Lung (tissue), 12 donors: ENCODE results near the gene SRRM4. TPM values are rescaled to one million over a fixed set of nuclear protein-coding genes. Genes with fewer than 3 reads are reported as not detected.
"Not testable (repeated sequence)": the region's sequence is repeated elsewhere in the genome, so short reads cannot be mapped to it uniquely, and the experiment has no call there.

ENCODE experiments used
- ATAC-seq: fragments of 200-7000 bp; cut with Tn5 transposase; one replicate; pipeline ENCODE4 v1.9.1; 2020; ENCODE audit warnings: moderate number of reproducible peaks; ENCODE audit not compliant: insufficient read depth, low FRiP score
- DNase-seq, 3 donors: peaks; one replicate each; pipeline ENCODE4 v3.0.0-alpha.2; 2013 to 2017
- H3K27ac ChIP-seq, 2 donors: one replicate each; pipeline ENCODE4 v1.5.1; 2013; ENCODE audit warnings: mild to moderate bottlenecking in 2 of 2, moderate library complexity in 2 of 2, control low read depth in 1 of 2, inconsistent platforms in 1 of 2, low read depth in 1 of 2, low read length in 1 of 2
- H3K27me3 ChIP-seq, 3 donors: one replicate each; pipeline ENCODE4 v1.5.1; 2013; ENCODE audit warnings: low read length in 2 of 3; ENCODE audit not compliant: control insufficient read depth in 3 of 3, insufficient read depth in 3 of 3
- H3K36me3 ChIP-seq, 4 donors: one replicate each; pipeline ENCODE4 v1.5.1; 2013; ENCODE audit warnings: low read length in 4 of 4, mild to moderate bottlenecking in 1 of 4, moderate library complexity in 1 of 4; ENCODE audit not compliant: control insufficient read depth in 4 of 4, insufficient read depth in 4 of 4
- H3K4me1 ChIP-seq, 5 donors: one replicate each; pipeline ENCODE4 v1.5.1; 2013; ENCODE audit warnings: low read length in 5 of 5, mild to moderate bottlenecking in 2 of 5, moderate library complexity in 1 of 5; ENCODE audit not compliant: control insufficient read depth in 5 of 5, insufficient read depth in 5 of 5
- H3K4me3 ChIP-seq: one replicate; pipeline ENCODE4 v1.5.1; 2013; ENCODE audit warnings: mild to moderate bottlenecking, control low read depth, moderate library complexity
- H3K9ac ChIP-seq, 2 donors: one replicate each; pipeline ENCODE4 v1.5.1; 2013; ENCODE audit warnings: low read length in 2 of 2, control low read depth in 1 of 2; ENCODE audit not compliant: insufficient read depth in 1 of 2
- H3K9me3 ChIP-seq, 4 donors: one replicate each; pipeline ENCODE4 v1.5.1; 2013; ENCODE audit warnings: low read length in 3 of 4, mild to moderate bottlenecking in 1 of 4, moderate library complexity in 1 of 4; ENCODE audit not compliant: control insufficient read depth in 4 of 4, insufficient read depth in 3 of 4
- CTCF ChIP-seq: IDR thresholded peaks from 2 replicates; pipeline ENCODE4 v1.5.1; 2012; ENCODE audit warnings: mild to moderate bottlenecking; ENCODE audit errors: control extremely low read depth, extremely low read depth
- WGBS, 2 donors: extraction: QIAGEN DNeasy Blood & Tissue Kit; methylation state at CpG; one replicate each; pipeline ENCODE4 v1.1.7; 2013; 5-methylcytosine and 5-hydroxymethylcytosine counted together
- polyA plus RNA-seq, 2 donors: library from polyadenylated mRNA; stranded (reverse); fragments of 200-250 nt; gene quantifications; one replicate each; pipeline ENCODE4 v1.2.1, GENCODE V29; 2013
- total RNA-seq, 2 donors: library from RNA; depleted of rRNA in 1 of 2; stranded (reverse); fragments of >200 nt in 1 of 2; gene quantifications; one replicate each; pipeline ENCODE4 v1.2.1, GENCODE V29; 2014 to 2021
- donor health status: control.
- donor health status: control.
- donor health status: Bipolar disorder and iron deficiency.
- donor health status: healthy.
- donor health status: DM: yes; HTN: yes; CAD: no.

Gene SRRM4
- total and polyA plus RNA-seq, 4 donors, result 0.01 to 0.20 (median 0.03) TPM

GRCh38 chr12:119005085-119005484 is 23.7 kb downstream of the SRRM4 start:
- ATAC-seq (no peak), DNase-seq (peak in 2 of 3 donors; percentile 33 to 49)
- 63 to 65% methylated on average over 5 of the region's 5 CpGs for WGBS, 2 donors
- Histone ChIP-seq H3K4me1 (peaks cover 0 to 45% (median 6%) of the 10 kb centered on the region in 5 donors), H3K4me3 (no peak overlapping the region), H3K27ac (no peak overlapping the region), H3K9me3 (peaks cover 0 to 3% (median 0%) of the 10 kb centered on the region in 4 donors), H3K36me3 (no peaks in the 10 kb centered on the region), H3K9ac (no peak overlapping the region), H3K27me3 (peaks cover 0 to 13% (median 12%) of the 10 kb centered on the region in 3 donors)
- TF ChIP-seq CTCF, result no peak

- H3K9ac ChIP-seq, result no peak overlapping the region
- H3K27ac ChIP-seq, result no peak overlapping the region
- H3K36me3 ChIP-seq, result no peaks in the 10 kb centered on the region
- ATAC-seq (no peak), DNase-seq (peak; percentile 37 to 71 (median 71))
- H3K9me3 ChIP-seq, result peaks cover 0 to 3% (median under 1%) of the 10 kb centered on the region in 4 donors
- no peak overlapping the region for H3K4me3 ChIP-seq
- peaks cover 0 to 45% (median 6%) of the 10 kb centered on the region in 5 donors for H3K4me1 ChIP-seq
- H3K27me3 ChIP-seq, result peaks cover 0 to 16% (median 12%) of the 10 kb centered on the region in 3 donors
- no peak for TF ChIP-seq CTCF
- WGBS, 2 donors, result 30 to 40% methylated on average over 4 of the region's 4 CpGs
Measured at GRCh38 chr12:119005913-119006312, 24.6 kb downstream of the SRRM4 start.

GRCh38 chr12:119006746-119007145 is 25.4 kb downstream of the SRRM4 start:
- Histone ChIP-seq H3K9ac (no peak overlapping the region), H3K4me1 (peaks cover 0 to 45% (median 6%) of the 10 kb centered on the region in 5 donors), H3K27me3 (peaks cover 0 to 16% (median 12%) of the 10 kb centered on the region in 3 donors), H3K4me3 (no peak overlapping the region), H3K27ac (no peak overlapping the region), H3K36me3 (no peaks in the 10 kb centered on the region), H3K9me3 (peaks cover 0 to 8% (median 2%) of the 10 kb centered on the region in 4 donors)
- DNase-seq (peak; percentile 69 to 82 (median 81)), ATAC-seq (no peak)
- TF ChIP-seq CTCF, result no peak
- WGBS, 2 donors, result 31% methylated on average over 5 of the region's 5 CpGs

- WGBS, 2 donors, result 56 to 85% methylated on average over 1 of the region's 1 CpG
- H3K9me3 ChIP-seq, result peaks cover 0 to 10% (median 2%) of the 10 kb centered on the region in 4 donors
- not testable (repeated sequence) for H3K9ac ChIP-seq
Measured at GRCh38 chr12:119008273-119008672, 26.9 kb downstream of the SRRM4 start.

More at GRCh38 chr12:119008273-119008672, 26.9 kb downstream of the SRRM4 start:
- not testable (repeated sequence) for DNase-seq, ATAC-seq, H3K27ac ChIP-seq, H3K4me3 ChIP-seq, H3K36me3 ChIP-seq
- peaks cover 0 to 45% (median 6%) of the 10 kb centered on the region in 5 donors for H3K4me1 ChIP-seq
- H3K27me3 ChIP-seq, result peaks cover 0 to 16% (median 12%) of the 10 kb centered on the region in 3 donors
